ENCODE measurements around the gene LILRA1.

GRCh38 chr19:54646331-54646841 is 53.0 kb downstream of the LILRA1 start:
- TF ChIP-seq CTCF (IDR thresholded peaks at IDR 0.05; ENCODE audit: insufficient read depth, low read length, poor library complexity, severe bottlenecking) (no peak), EZH2phosphoT487 (conservative IDR thresholded peaks at IDR 0.05; ENCODE audit: low read length) (no peak)
